ENCODE results near the gene MIPEP.

MIPEP gene

GRCh38 chr13:23683084-23683483 lies 206.1 kb downstream of the MIPEP start:
- TF ChIP-seq CTCF (IDR thresholded peaks at IDR 0.05; ENCODE audit: low read depth, low read length, missing control alignments): no peak
- DNase-seq (ENCODE audit: low read depth): no peak
- no peak overlapping the region for H3K4me3 ChIP-seq (ENCODE audit: low read depth, low read length)

- DNase-seq (ENCODE audit: low read depth): no peak
- TF ChIP-seq CTCF (IDR thresholded peaks at IDR 0.05; ENCODE audit: low read depth, low read length, missing control alignments): no peak
- no peak overlapping the region for H3K4me3 ChIP-seq (ENCODE audit: low read depth, low read length)
These were observed 208.1 kb downstream of the MIPEP start for GRCh38 chr13:23680845-23681669.
